Left ventricle myocardium inferior (tissue), 1 donor: ENCODE measurements around the gene INSYN2A. TPM values are rescaled to one million over a fixed set of nuclear protein-coding genes. Genes with fewer than 3 reads are reported as not detected.

Source experiments
- DNase-seq: peaks from one replicate; pipeline ENCODE4 v3.0.0-alpha.2; 2020
- H3K27ac ChIP-seq: fragments of 200-600 bp; replicated peaks from 2 replicates; pipeline ENCODE4 v1.8.0; 2021
- H3K27me3 ChIP-seq: fragments of 200-600 bp; 2 replicates; pipeline ENCODE4 v1.8.0; 2021; ENCODE audit warnings: low read depth
- H3K36me3 ChIP-seq: fragments of 200-600 bp; 2 replicates; pipeline ENCODE4 v1.8.0; 2021
- H3K4me1 ChIP-seq: fragments of 200-600 bp; 2 replicates; pipeline ENCODE4 v1.8.0; 2021
- H3K4me3 ChIP-seq: fragments of 200-600 bp; 2 replicates; pipeline ENCODE4 v1.8.0; 2021; ENCODE audit warnings: mild to moderate bottlenecking, moderate library complexity
- H3K9me3 ChIP-seq: fragments of 200-600 bp; replicated peaks from 2 replicates; pipeline ENCODE4 v1.8.0; 2021
- CTCF ChIP-seq: fragments of 200-600 bp; IDR thresholded peaks from 2 replicates; pipeline ENCODE4 v1.8.0; 2021; ENCODE audit warnings: antibody characterized with exemption, mild to moderate bottlenecking, borderline replicate concordance
- intact Hi-C: fragments of 100-400 bp; cut with micrococcal nuclease; formaldehyde crosslinking; loops from one replicate; pipeline ENCODE4 v1.11.0; 2022
- total RNA-seq: library from RNA; stranded (reverse); fragmentation: NEBNext Ultra II Directional; extraction: Animal tissue kit (Norgen Biotek cat#: 25700); gene quantifications from one replicate; pipeline ENCODE4 v1.2.1, GENCODE V29; 2021
- donor health status: DM: no; HTN: yes; CAD: no; lungs with severe emphysema.

INSYN2A gene
- total RNA-seq, 1 donor from 2014 or later, result not detected

DNA sequence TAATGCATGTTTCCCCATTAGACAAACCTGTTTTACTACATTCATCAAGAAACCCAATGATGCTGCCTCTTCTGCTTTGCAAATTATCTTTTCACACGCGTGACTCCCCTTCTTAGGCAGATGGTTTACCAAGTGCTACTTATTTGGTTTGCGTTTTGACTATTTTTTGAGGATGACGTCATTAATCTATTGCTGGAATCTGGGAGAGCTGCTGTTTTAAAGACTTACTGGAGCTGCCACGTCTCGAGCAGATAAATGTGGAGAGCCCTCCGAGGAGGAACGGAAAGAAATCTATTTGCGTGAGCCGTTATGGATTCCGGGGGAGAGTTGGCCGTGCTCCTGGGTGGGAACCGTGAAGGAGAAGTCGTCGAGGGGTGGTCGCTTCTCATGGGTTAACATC, 19.7 kb downstream of the INSYN2A start:
- H3K4me3 ChIP-seq, result no peak overlapping the region
- DNase-seq, result no peak
- H3K9me3 ChIP-seq, result no peaks in the 10 kb centered on the region
- H3K27ac ChIP-seq, result no peak overlapping the region
- intact Hi-C loops, result no loop called here
- no peak for TF ChIP-seq CTCF
- peaks cover 3% of the 10 kb centered on the region for H3K36me3 ChIP-seq
- no peaks in the 10 kb centered on the region for H3K27me3 ChIP-seq
- H3K4me1 ChIP-seq, result no peaks in the 10 kb centered on the region

GRCh38 chr10:127175357-127176110, 20.9 kb downstream of the INSYN2A start:
- no peak for DNase-seq
- intact Hi-C loops, result no loop called here
- Histone ChIP-seq H3K27ac (no peak overlapping the region), H3K9me3 (no peaks in the 10 kb centered on the region), H3K36me3 (peaks cover 3% of the 10 kb centered on the region), H3K4me1 (no peaks in the 10 kb centered on the region), H3K4me3 (no peak overlapping the region), H3K27me3 (no peaks in the 10 kb centered on the region)
- no peak for TF ChIP-seq CTCF

- H3K27me3 ChIP-seq, result no peaks in the 10 kb centered on the region
- TF ChIP-seq CTCF, result no peak
- no peak for DNase-seq
- H3K4me1 ChIP-seq, result no peaks in the 10 kb centered on the region
- peaks cover 3% of the 10 kb centered on the region for H3K36me3 ChIP-seq
- H3K4me3 ChIP-seq, result no peak overlapping the region
- no peaks in the 10 kb centered on the region for H3K9me3 ChIP-seq
- H3K27ac ChIP-seq, result no peak overlapping the region
- intact Hi-C loops, result no loop called here
Observed at GRCh38 chr10:127174866-127175265, 21.5 kb downstream of the INSYN2A start.

GRCh38 chr10:127168261-127168660, 28.1 kb downstream of the INSYN2A start:
- intact Hi-C loops, result no loop called here

GRCh38 chr10:127162841-127163240, 33.5 kb downstream of the INSYN2A start:
- no peak for TF ChIP-seq CTCF
- Histone ChIP-seq H3K4me3 (no peak overlapping the region), H3K9me3 (no peaks in the 10 kb centered on the region), H3K4me1 (peaks cover 21% of the 10 kb centered on the region), H3K36me3 (no peaks in the 10 kb centered on the region), H3K27ac (no peak overlapping the region), H3K27me3 (no peaks in the 10 kb centered on the region)
- DNase-seq, result no peak
- intact Hi-C loops, result no loop called here

More at GRCh38 chr10:127168261-127168660, 28.1 kb downstream of the INSYN2A start:
- no peaks in the 10 kb centered on the region for H3K27me3 ChIP-seq
- H3K27ac ChIP-seq, result no peak overlapping the region
- no peak for TF ChIP-seq CTCF
- H3K9me3 ChIP-seq, result no peaks in the 10 kb centered on the region
- peaks cover 10% of the 10 kb centered on the region for H3K4me1 ChIP-seq
- H3K4me3 ChIP-seq, result no peak overlapping the region
- DNase-seq, result no peak
- H3K36me3 ChIP-seq, result no peaks in the 10 kb centered on the region
